Activated T-cell treated with anti-CD3 and anti-CD28 coated beads, Interleukin-2, amount 50 U/mL, for 1 hour (primary cell): ENCODE data around the gene SDR9C7.
"Not testable (repeated sequence)": the region's sequence is repeated elsewhere in the genome, so short reads cannot be mapped to it uniquely, and the experiment has no call there.

Source experiments
- DNase-seq: peaks from one replicate; pipeline ENCODE4 v3.0.0-alpha.2; 2020

SDR9C7 gene

GRCh38 chr12:56914256-56914655 lies 20.0 kb downstream of the SDR9C7 start:
- DNase-seq = no peak

- not testable (repeated sequence) for DNase-seq
Measured at GRCh38 chr12:56909403-56909802, 24.8 kb downstream of the SDR9C7 start.

GRCh38 chr12:56908136-56908535 lies 26.1 kb downstream of the SDR9C7 start:
- no peak for DNase-seq

GRCh38 chr12:56905852-56906251 lies 28.4 kb downstream of the SDR9C7 start:
- no peak for DNase-seq

- no peak for DNase-seq
Measured at GRCh38 chr12:56903374-56903773, 30.8 kb downstream of the SDR9C7 start.

GRCh38 chr12:56901313-56901712 lies 32.9 kb downstream of the SDR9C7 start:
- DNase-seq = not testable (repeated sequence)

- no peak for DNase-seq
Measured at GRCh38 chr12:56900583-56900982, 33.6 kb downstream of the SDR9C7 start.

GRCh38 chr12:56898938-56899337 lies 35.3 kb downstream of the SDR9C7 start:
- DNase-seq = no peak

GRCh38 chr12:56897844-56898361 lies 36.3 kb downstream of the SDR9C7 start:
- no peak for DNase-seq

GRCh38 chr12:56896082-56896481 lies 38.1 kb downstream of the SDR9C7 start:
- DNase-seq = no peak

- DNase-seq = no peak
Measured at GRCh38 chr12:56894698-56895368, 39.4 kb downstream of the SDR9C7 start.

- DNase-seq = not testable (repeated sequence)
Measured at GRCh38 chr12:56891885-56892284, 42.3 kb downstream of the SDR9C7 start.

- DNase-seq = no peak
Measured at GRCh38 chr12:56886319-56886718, 47.9 kb downstream of the SDR9C7 start.

- DNase-seq = no peak
Measured at GRCh38 chr12:56885316-56885715, 48.9 kb downstream of the SDR9C7 start.

GRCh38 chr12:56884421-56884820 lies 49.8 kb downstream of the SDR9C7 start:
- no peak for DNase-seq

- DNase-seq = not testable (repeated sequence)
Measured at GRCh38 chr12:56882407-56882806, 51.8 kb downstream of the SDR9C7 start.

GRCh38 chr12:56880125-56880992 lies 53.8 kb downstream of the SDR9C7 start:
- DNase-seq = no peak

- not testable (repeated sequence) for DNase-seq
Measured at GRCh38 chr12:56879240-56880124, 54.7 kb downstream of the SDR9C7 start.

- DNase-seq = no peak
Measured at GRCh38 chr12:56878010-56878339, 56.2 kb downstream of the SDR9C7 start.

GRCh38 chr12:56877195-56878009 lies 56.8 kb downstream of the SDR9C7 start:
- no peak for DNase-seq

- no peak for DNase-seq
Measured at GRCh38 chr12:56874821-56875220, 59.4 kb downstream of the SDR9C7 start.

- DNase-seq = no peak
Measured at GRCh38 chr12:56873382-56873781, 60.8 kb downstream of the SDR9C7 start.
